ENCODE data around the gene RPS6KC1.
A peak's percentile ranks its signal among the peaks of the same experiment; 100 is the strongest.

RPS6KC1 gene

DNA sequence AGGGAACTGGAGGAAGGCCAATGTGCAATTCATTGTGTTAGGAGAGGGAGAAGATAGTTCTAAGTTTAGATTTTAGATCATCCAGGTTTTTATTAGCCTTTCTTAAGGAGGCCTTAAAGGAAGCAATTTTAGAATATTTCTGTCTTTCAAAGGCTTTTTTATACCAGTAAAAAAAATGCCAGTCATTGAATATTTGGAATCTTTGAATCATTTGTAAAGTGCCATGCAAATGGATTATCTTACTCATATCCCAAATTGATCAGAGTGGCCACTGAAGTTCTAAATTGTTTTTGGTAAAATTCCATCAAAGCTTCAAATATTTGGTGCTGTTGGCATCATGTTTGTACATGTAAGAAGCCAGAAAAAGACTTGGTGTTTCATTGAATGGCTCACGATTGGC, 244.8 kb downstream of the RPS6KC1 start:
- WGBS (ENCODE audit: extremely low coverage, insufficient coverage, insufficient read length), result no CpG with 5 or more reads among the region's 1 CpG
- no peak overlapping the region for H2AK5ac ChIP-seq (ENCODE audit: low read length)
- H3K79me1 ChIP-seq (ENCODE audit: low read length), result no peaks in the 10 kb centered on the region
- no peaks in the 10 kb centered on the region for H3K9me3 ChIP-seq (ENCODE audit: insufficient read depth, low read depth, low read length)
- no peak overlapping the region for H2BK5ac ChIP-seq (ENCODE audit: low read depth, low read length, poor library complexity)
- no peak overlapping the region for H4K12ac ChIP-seq (ENCODE audit: low read depth, low read length)
- no peak overlapping the region for H3K4me3 ChIP-seq (ENCODE audit: low read depth, low read length)
- H3K4me2 ChIP-seq (ENCODE audit: low read length), result no peak overlapping the region
- H2BK12ac ChIP-seq (ENCODE audit: low read length), result no peak overlapping the region
- no peak overlapping the region for H2BK120ac ChIP-seq (ENCODE audit: insufficient read depth, low read length, poor library complexity)
- no peak overlapping the region for H3K9ac ChIP-seq (ENCODE audit: low read length)
- H4K8ac ChIP-seq (ENCODE audit: low read depth, low read length), result no peak overlapping the region
- H2AFZ ChIP-seq (ENCODE audit: insufficient read depth, low read length, poor library complexity), result no peak overlapping the region
- H3K18ac ChIP-seq (ENCODE audit: low read length), result no peak overlapping the region
- H3K36me3 ChIP-seq (ENCODE audit: control insufficient read depth in 1 of 2, insufficient read depth in 2 of 2, low read length in 2 of 2), result no peaks in the 10 kb centered on the region
- no peak overlapping the region for H3K23ac ChIP-seq (ENCODE audit: low read length)
- H4K91ac ChIP-seq (ENCODE audit: low read depth, low read length), result no peak overlapping the region
- DNase-seq, result no peak
- no peak overlapping the region for H3K27ac ChIP-seq (ENCODE audit: low read depth, low read length)
- no peaks in the 10 kb centered on the region for H3K4me1 ChIP-seq (ENCODE audit: control insufficient read depth in 1 of 2, insufficient read depth in 2 of 2, low read length in 2 of 2)
- no peaks in the 10 kb centered on the region for H3K27me3 ChIP-seq (ENCODE audit: insufficient read depth, low read length)
- H3K79me2 ChIP-seq (ENCODE audit: control insufficient read depth, insufficient read depth, low read length, poor library complexity), result no peaks in the 10 kb centered on the region
- no peak overlapping the region for H3K4ac ChIP-seq (ENCODE audit: low read depth, low read length)
- no peak overlapping the region for H3K14ac ChIP-seq (ENCODE audit: low read length)

GRCh38 chr1:213296558-213296957, 245.5 kb downstream of the RPS6KC1 start:
- H4K12ac ChIP-seq (ENCODE audit: low read depth, low read length), result no peak overlapping the region
- no peaks in the 10 kb centered on the region for H3K79me1 ChIP-seq (ENCODE audit: low read length)
- no peak overlapping the region for H2AK5ac ChIP-seq (ENCODE audit: low read length)
- H3K4me1 ChIP-seq (ENCODE audit: control insufficient read depth in 1 of 2, insufficient read depth in 2 of 2, low read length in 2 of 2), result no peaks in the 10 kb centered on the region
- H2BK12ac ChIP-seq (ENCODE audit: low read length), result no peak overlapping the region
- H2AFZ ChIP-seq (ENCODE audit: insufficient read depth, low read length, poor library complexity), result no peak overlapping the region
- DNase-seq, result peak in 1 of 2 donors; percentile 2
- no peak overlapping the region for H3K23ac ChIP-seq (ENCODE audit: low read length)
- no peak overlapping the region for H3K4ac ChIP-seq (ENCODE audit: low read depth, low read length)
- no peaks in the 10 kb centered on the region for H3K27me3 ChIP-seq (ENCODE audit: insufficient read depth, low read length)
- H3K4me2 ChIP-seq (ENCODE audit: low read length), result no peak overlapping the region
- H4K91ac ChIP-seq (ENCODE audit: low read depth, low read length), result no peak overlapping the region
- H3K18ac ChIP-seq (ENCODE audit: low read length), result no peak overlapping the region
- H2BK120ac ChIP-seq (ENCODE audit: insufficient read depth, low read length, poor library complexity), result no peak overlapping the region
- no peak overlapping the region for H3K4me3 ChIP-seq (ENCODE audit: low read depth, low read length)
- H3K9me3 ChIP-seq (ENCODE audit: insufficient read depth, low read depth, low read length), result no peaks in the 10 kb centered on the region
- no peak overlapping the region for H3K9ac ChIP-seq (ENCODE audit: low read length)
- H3K36me3 ChIP-seq (ENCODE audit: control insufficient read depth in 1 of 2, insufficient read depth in 2 of 2, low read length in 2 of 2), result no peaks in the 10 kb centered on the region
- H3K79me2 ChIP-seq (ENCODE audit: control insufficient read depth, insufficient read depth, low read length, poor library complexity), result no peaks in the 10 kb centered on the region
- H4K8ac ChIP-seq (ENCODE audit: low read depth, low read length), result no peak overlapping the region
- H3K27ac ChIP-seq (ENCODE audit: low read depth, low read length), result no peak overlapping the region
- H2BK5ac ChIP-seq (ENCODE audit: low read depth, low read length, poor library complexity), result no peak overlapping the region
- H3K14ac ChIP-seq (ENCODE audit: low read length), result no peak overlapping the region

DNA sequence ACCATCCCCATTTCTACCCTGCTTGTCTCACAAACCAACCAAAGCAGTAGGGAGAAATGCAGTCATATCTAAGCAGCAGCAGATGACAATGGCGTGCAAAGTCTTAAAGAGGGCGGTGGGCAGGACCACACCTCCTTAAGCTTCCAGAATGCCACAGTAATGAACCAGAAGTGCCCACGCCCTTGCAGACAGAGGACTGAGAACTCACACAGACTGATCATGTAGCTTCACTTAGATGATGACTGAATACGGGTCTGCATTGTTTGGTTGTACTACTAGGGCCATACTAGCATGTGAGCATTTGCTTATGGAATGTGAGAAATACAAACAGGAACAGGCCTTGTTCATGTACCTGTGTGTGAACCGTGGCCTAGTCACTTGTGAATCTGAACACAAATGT, 246.0 kb downstream of the RPS6KC1 start:
- H2BK120ac ChIP-seq (ENCODE audit: insufficient read depth, low read length, poor library complexity), result no peak overlapping the region
- H4K8ac ChIP-seq (ENCODE audit: low read depth, low read length), result no peak overlapping the region
- no peak overlapping the region for H3K4me3 ChIP-seq (ENCODE audit: low read depth, low read length)
- H3K79me2 ChIP-seq (ENCODE audit: control insufficient read depth, insufficient read depth, low read length, poor library complexity), result no peaks in the 10 kb centered on the region
- H4K91ac ChIP-seq (ENCODE audit: low read depth, low read length), result no peak overlapping the region
- H3K4ac ChIP-seq (ENCODE audit: low read depth, low read length), result no peak overlapping the region
- H3K18ac ChIP-seq (ENCODE audit: low read length), result no peak overlapping the region
- DNase-seq, result no peak
- no peaks in the 10 kb centered on the region for H3K36me3 ChIP-seq (ENCODE audit: control insufficient read depth in 1 of 2, insufficient read depth in 2 of 2, low read length in 2 of 2)
- no peaks in the 10 kb centered on the region for H3K27me3 ChIP-seq (ENCODE audit: insufficient read depth, low read length)
- H2BK5ac ChIP-seq (ENCODE audit: low read depth, low read length, poor library complexity), result no peak overlapping the region
- no peak overlapping the region for H2AFZ ChIP-seq (ENCODE audit: insufficient read depth, low read length, poor library complexity)
- H3K14ac ChIP-seq (ENCODE audit: low read length), result no peak overlapping the region
- no peaks in the 10 kb centered on the region for H3K9me3 ChIP-seq (ENCODE audit: insufficient read depth, low read depth, low read length)
- H3K79me1 ChIP-seq (ENCODE audit: low read length), result no peaks in the 10 kb centered on the region
- H3K27ac ChIP-seq (ENCODE audit: low read depth, low read length), result no peak overlapping the region
- no CpG with 5 or more reads among the region's 5 CpGs for WGBS (ENCODE audit: extremely low coverage, insufficient coverage, insufficient read length)
- H2BK12ac ChIP-seq (ENCODE audit: low read length), result no peak overlapping the region
- no peak overlapping the region for H3K23ac ChIP-seq (ENCODE audit: low read length)
- H3K4me2 ChIP-seq (ENCODE audit: low read length), result no peak overlapping the region
- no peak overlapping the region for H4K12ac ChIP-seq (ENCODE audit: low read depth, low read length)
- H3K9ac ChIP-seq (ENCODE audit: low read length), result no peak overlapping the region
- no peaks in the 10 kb centered on the region for H3K4me1 ChIP-seq (ENCODE audit: control insufficient read depth in 1 of 2, insufficient read depth in 2 of 2, low read length in 2 of 2)
- H2AK5ac ChIP-seq (ENCODE audit: low read length), result no peak overlapping the region

GRCh38 chr1:213300433-213300832, 249.4 kb downstream of the RPS6KC1 start:
- Histone ChIP-seq H3K36me3 (ENCODE audit: control insufficient read depth in 1 of 2, insufficient read depth in 2 of 2, low read length in 2 of 2) (no peaks in the 10 kb centered on the region), H2AFZ (ENCODE audit: insufficient read depth, low read length, poor library complexity) (no peak overlapping the region), H3K27me3 (ENCODE audit: insufficient read depth, low read length) (no peaks in the 10 kb centered on the region), H3K23ac (ENCODE audit: low read length) (no peak overlapping the region), H2AK5ac (ENCODE audit: low read length) (no peak overlapping the region), H3K79me2 (ENCODE audit: control insufficient read depth, insufficient read depth, low read length, poor library complexity) (no peaks in the 10 kb centered on the region), H3K79me1 (ENCODE audit: low read length) (no peaks in the 10 kb centered on the region), H3K9me3 (ENCODE audit: insufficient read depth, low read depth, low read length) (no peaks in the 10 kb centered on the region), H3K4me2 (ENCODE audit: low read length) (no peak overlapping the region), H3K18ac (ENCODE audit: low read length) (no peak overlapping the region), H4K12ac (ENCODE audit: low read depth, low read length) (no peak overlapping the region), H3K4me1 (ENCODE audit: control insufficient read depth in 1 of 2, insufficient read depth in 2 of 2, low read length in 2 of 2) (peaks cover 3 to 7% of the 10 kb centered on the region in 2 experiments), H2BK120ac (ENCODE audit: insufficient read depth, low read length, poor library complexity) (no peak overlapping the region), H3K9ac (ENCODE audit: low read length) (no peak overlapping the region), H4K8ac (ENCODE audit: low read depth, low read length) (no peak overlapping the region), H2BK5ac (ENCODE audit: low read depth, low read length, poor library complexity) (no peak overlapping the region), H3K27ac (ENCODE audit: low read depth, low read length) (no peak overlapping the region), H3K4me3 (ENCODE audit: low read depth, low read length) (no peak overlapping the region), H3K14ac (ENCODE audit: low read length) (no peak overlapping the region), H4K91ac (ENCODE audit: low read depth, low read length) (no peak overlapping the region), H2BK12ac (ENCODE audit: low read length) (no peak overlapping the region), H3K4ac (ENCODE audit: low read depth, low read length) (no peak overlapping the region)
- no peak for DNase-seq
- no CpG with 5 or more reads among the region's 5 CpGs for WGBS (ENCODE audit: extremely low coverage, insufficient coverage, insufficient read length)

Measured in trophoblast cell (in vitro differentiated cells and primary cell).